GM20000 (cell line): ENCODE data around the gene SMARCAL1.

ENCODE experiments used
- DNase-seq: peaks from one replicate; pipeline ENCODE4 v3.0.0; 2012; ENCODE audit warnings: low spot score
- CTCF ChIP-seq: IDR thresholded peaks from 2 replicates; pipeline ENCODE4 v1.5.1; 2012; ENCODE audit warnings: mild to moderate bottlenecking, control low read depth; ENCODE audit errors: extremely low read depth, missing control alignments

The SMARCAL1 gene

GRCh38 chr2:216394881-216395280 is 17.4 kb upstream of the SMARCAL1 start:
- TF ChIP-seq CTCF, result no peak
- no peak for DNase-seq

- DNase-seq, result no peak
Observed at GRCh38 chr2:216399621-216400020, 12.7 kb upstream of the SMARCAL1 start.

GRCh38 chr2:216402751-216403150 is 9.5 kb upstream of the SMARCAL1 start:
- DNase-seq, result no peak
- TF ChIP-seq CTCF, result no peak

More at GRCh38 chr2:216399621-216400020, 12.7 kb upstream of the SMARCAL1 start:
- no peak for TF ChIP-seq CTCF

GRCh38 chr2:216404010-216404618 is 8.2 kb upstream of the SMARCAL1 start:
- DNase-seq, result peak; percentile 42

GRCh38 chr2:216405588-216405987 is 6.7 kb upstream of the SMARCAL1 start:
- no peak for TF ChIP-seq CTCF
- no peak for DNase-seq

More at GRCh38 chr2:216404010-216404618, 8.2 kb upstream of the SMARCAL1 start:
- peak; percentile 63 for TF ChIP-seq CTCF

- TF ChIP-seq CTCF, result no peak
- no peak for DNase-seq
Observed at GRCh38 chr2:216406826-216407225, 5.5 kb upstream of the SMARCAL1 start.

GRCh38 chr2:216408426-216409290 is 3.6 kb upstream of the SMARCAL1 start:
- TF ChIP-seq CTCF, result no peak
- DNase-seq, result no peak
